SK-N-SH treated with all-trans-retinoic acid at 6 μM for 48 hours (cell line): Measurements from ENCODE around the gene TECPR1.

Experiments used
- ATAC-seq: fragments of 200-7000 bp; cut with Tn5 transposase; 3 replicates; pipeline ENCODE4 v1.9.1; 2020; ENCODE audit warnings: mild to moderate bottlenecking, moderate library complexity
- ARNTL ChIP-seq: fragments of 450-650 bp; formaldehyde crosslinking; IDR thresholded peaks from 2 replicates; pipeline ENCODE4 v1.5.0; 2020; ENCODE audit warnings: low read depth, mild to moderate bottlenecking, moderate library complexity, borderline replicate concordance
- BACH2 ChIP-seq: fragments of 250-450 bp; sonication (Bioruptor Pico); IDR thresholded peaks from 2 replicates; pipeline ENCODE4 v1.9.0; 2021; ENCODE audit warnings: mild to moderate bottlenecking, borderline replicate concordance
- CSDC2 ChIP-seq: fragments of 250-450 bp; sonication (Bioruptor Pico); IDR thresholded peaks from 2 replicates; pipeline ENCODE4 v1.5.0; 2020; ENCODE audit warnings: mild to moderate bottlenecking, moderate library complexity
- CSRNP3 ChIP-seq: fragments of 250-450 bp; sonication (Bioruptor Pico); IDR thresholded peaks from 2 replicates; pipeline ENCODE4 v1.5.1; 2021; ENCODE audit warnings: mild to moderate bottlenecking, moderate library complexity
- ESRRG ChIP-seq: fragments of 250-450 bp; sonication (Bioruptor Pico); IDR thresholded peaks from 2 replicates; pipeline ENCODE4 v1.6.1; 2021; ENCODE audit warnings: mild to moderate bottlenecking
- GLIS3 ChIP-seq: fragments of 250-450 bp; sonication (Bioruptor Pico); IDR thresholded peaks from 2 replicates; pipeline ENCODE4 v1.5.0; 2020; ENCODE audit warnings: mild to moderate bottlenecking, moderate library complexity
- ISL1 ChIP-seq: fragments of 250-450 bp; sonication (Bioruptor Pico); IDR thresholded peaks from 2 replicates; pipeline ENCODE4 v2.1.2; 2022; ENCODE audit warnings: mild to moderate bottlenecking, moderate library complexity
- OSR1 ChIP-seq: fragments of 250-450 bp; sonication (Bioruptor Pico); IDR thresholded peaks from 2 replicates; pipeline ENCODE4 v1.8.0; 2022; ENCODE audit warnings: moderate library complexity, mild to moderate bottlenecking, inconsistent platforms
- PATZ1 ChIP-seq: fragments of 250-450 bp; sonication (Bioruptor Pico); IDR thresholded peaks from 2 replicates; pipeline ENCODE4 v1.8.0; 2020; ENCODE audit warnings: mild to moderate bottlenecking, moderate library complexity, borderline replicate concordance
- RARB ChIP-seq: fragments of 250-450 bp; sonication (Bioruptor Pico); IDR thresholded peaks from 2 replicates; pipeline ENCODE4 v1.8.0; 2021; ENCODE audit warnings: mild to moderate bottlenecking, moderate library complexity
- SNAI2 ChIP-seq: fragments of 250-450 bp; sonication (Bioruptor Pico); IDR thresholded peaks from 2 replicates; pipeline ENCODE4 v1.5.0; 2020; ENCODE audit warnings: mild to moderate bottlenecking, moderate library complexity
- TCF4 ChIP-seq: fragments of 250-450 bp; sonication (Bioruptor Pico); IDR thresholded peaks from 2 replicates; pipeline ENCODE4 v1.8.0; 2021; ENCODE audit warnings: mild to moderate bottlenecking, moderate library complexity, borderline replicate concordance
- TOX ChIP-seq: fragments of 250-450 bp; sonication (Bioruptor Pico); IDR thresholded peaks from 2 replicates; pipeline ENCODE4 v1.8.0; 2021; ENCODE audit warnings: mild to moderate bottlenecking, moderate library complexity, borderline replicate concordance
- TSHZ2 ChIP-seq: fragments of 250-450 bp; sonication (Bioruptor Pico); IDR thresholded peaks from 2 replicates; pipeline ENCODE4 v1.5.0; 2020; ENCODE audit warnings: mild to moderate bottlenecking, moderate library complexity
- ZC3H10 ChIP-seq: fragments of 250-450 bp; sonication (Bioruptor Pico); IDR thresholded peaks from 2 replicates; pipeline ENCODE4 v1.5.1; 2021; ENCODE audit warnings: mild to moderate bottlenecking, moderate library complexity
- ZFP3 ChIP-seq: fragments of 250-450 bp; sonication (Bioruptor Pico); IDR thresholded peaks from 2 replicates; pipeline ENCODE4 v1.5.0; 2020; ENCODE audit warnings: mild to moderate bottlenecking, moderate library complexity
- ZFP30 ChIP-seq: fragments of 450-650 bp; formaldehyde crosslinking; IDR thresholded peaks from 2 replicates; pipeline ENCODE4 v1.5.0; 2022; ENCODE audit warnings: mild to moderate bottlenecking, moderate library complexity
- ZNF565 ChIP-seq: fragments of 450-650 bp; formaldehyde crosslinking; conservative IDR thresholded peaks from 2 replicates; pipeline ENCODE4 v1.5.0; 2020; ENCODE audit warnings: low read depth, mild to moderate bottlenecking, moderate library complexity
- ZNF70 ChIP-seq: fragments of 450-650 bp; formaldehyde crosslinking; IDR thresholded peaks from 2 replicates; pipeline ENCODE4 v1.5.0; 2020; ENCODE audit warnings: mild to moderate bottlenecking, moderate library complexity
- ZNF8 ChIP-seq: fragments of 450-650 bp; formaldehyde crosslinking; IDR thresholded peaks from 2 replicates; pipeline ENCODE4 v1.5.0; 2020; ENCODE audit warnings: mild to moderate bottlenecking, moderate library complexity

TECPR1 gene

GRCh38 chr7:98213296-98213887 is 38.6 kb downstream of the TECPR1 start:
- no peak for TF ChIP-seq ZNF565 (CRISPR knock-in tag)
- no peak for TF ChIP-seq ESRRG (CRISPR knock-in tag)
- no peak for TF ChIP-seq TSHZ2 (CRISPR knock-in tag)
- TF ChIP-seq PATZ1 (CRISPR knock-in tag) = no peak
- TF ChIP-seq ZNF70 (CRISPR knock-in tag) = no peak
- TF ChIP-seq BACH2 (CRISPR knock-in tag) = no peak
- TF ChIP-seq TOX = no peak
- no peak for TF ChIP-seq ISL1 (CRISPR knock-in tag)
- no peak for TF ChIP-seq ZFP3 (CRISPR knock-in tag)
- TF ChIP-seq ARNTL (CRISPR knock-in tag) = no peak
- no peak for TF ChIP-seq ZFP30 (CRISPR knock-in tag)
- TF ChIP-seq ZC3H10 (CRISPR knock-in tag) = no peak
- TF ChIP-seq TCF4 (CRISPR knock-in tag) = no peak
- no peak for TF ChIP-seq RARB (CRISPR knock-in tag)
- TF ChIP-seq SNAI2 = no peak
- no peak for TF ChIP-seq CSDC2 (CRISPR knock-in tag)
- TF ChIP-seq OSR1 (CRISPR knock-in tag) = no peak
- TF ChIP-seq GLIS3 (CRISPR knock-in tag) = no peak
- no peak for TF ChIP-seq CSRNP3
- peak; percentile 5; the same call in 1 of the 3 replicates for ATAC-seq

- peak; percentile 4 for ATAC-seq
- TF ChIP-seq ARNTL (CRISPR knock-in tag) = no peak
- TF ChIP-seq ZNF8 (CRISPR knock-in tag) = no peak
Measured at GRCh38 chr7:98212532-98213041, 39.4 kb downstream of the TECPR1 start.

- ATAC-seq = peak; percentile 7
- TF ChIP-seq PATZ1 (CRISPR knock-in tag) (no peak), TOX (no peak), ZNF8 (CRISPR knock-in tag) (no peak), ISL1 (CRISPR knock-in tag) (no peak)
- TF ChIP-seq, all 23 proteins: peak for 0
Measured at GRCh38 chr7:98211676-98212531, 40.1 kb downstream of the TECPR1 start.
